Mammary epithelial cell (primary cell): ENCODE results near the gene TSPEAR.

ENCODE experiments used
- EZH2 ChIP-seq: IDR thresholded peaks from 2 replicates; pipeline ENCODE4 v1.6.1; 2012; ENCODE audit warnings: low read length, inconsistent platforms, borderline replicate concordance
- TF ChIP-seq, protein P1 (sequence below), 2 donors: IDR thresholded peaks in 1 of 2; conservative IDR thresholded peaks in 1 of 2; 2 replicates each; pipeline ENCODE4 v1.5.1; 2011 to 2012; ENCODE audit warnings: inconsistent platforms in 2 of 2, low read length in 2 of 2, mild to moderate bottlenecking in 2 of 2, control low read depth in 1 of 2, low read depth in 1 of 2; ENCODE audit not compliant: insufficient read depth in 1 of 2; ENCODE audit errors: extremely low read depth in 1 of 2

DNA sequence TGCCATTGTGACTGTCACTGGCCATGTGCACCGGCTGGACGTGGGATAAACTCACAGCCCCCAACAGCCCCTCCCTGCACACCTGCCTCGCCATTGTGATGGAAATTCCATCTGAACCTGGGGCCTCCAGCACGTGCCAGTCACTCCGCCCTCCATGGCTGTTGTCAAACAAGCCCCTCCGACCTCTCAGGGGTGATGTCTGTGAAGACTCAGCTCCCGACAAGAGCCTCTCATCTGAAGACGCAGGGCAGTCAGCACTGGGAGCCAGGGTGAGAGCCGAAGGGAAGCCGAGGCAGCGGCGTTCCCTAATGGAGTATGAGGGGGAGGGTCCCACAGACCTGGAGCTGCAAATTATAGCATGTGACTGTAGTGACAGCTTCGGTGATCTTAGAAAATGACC lies 158.7 kb downstream of the TSPEAR start:
- TF ChIP-seq, protein P1, sequence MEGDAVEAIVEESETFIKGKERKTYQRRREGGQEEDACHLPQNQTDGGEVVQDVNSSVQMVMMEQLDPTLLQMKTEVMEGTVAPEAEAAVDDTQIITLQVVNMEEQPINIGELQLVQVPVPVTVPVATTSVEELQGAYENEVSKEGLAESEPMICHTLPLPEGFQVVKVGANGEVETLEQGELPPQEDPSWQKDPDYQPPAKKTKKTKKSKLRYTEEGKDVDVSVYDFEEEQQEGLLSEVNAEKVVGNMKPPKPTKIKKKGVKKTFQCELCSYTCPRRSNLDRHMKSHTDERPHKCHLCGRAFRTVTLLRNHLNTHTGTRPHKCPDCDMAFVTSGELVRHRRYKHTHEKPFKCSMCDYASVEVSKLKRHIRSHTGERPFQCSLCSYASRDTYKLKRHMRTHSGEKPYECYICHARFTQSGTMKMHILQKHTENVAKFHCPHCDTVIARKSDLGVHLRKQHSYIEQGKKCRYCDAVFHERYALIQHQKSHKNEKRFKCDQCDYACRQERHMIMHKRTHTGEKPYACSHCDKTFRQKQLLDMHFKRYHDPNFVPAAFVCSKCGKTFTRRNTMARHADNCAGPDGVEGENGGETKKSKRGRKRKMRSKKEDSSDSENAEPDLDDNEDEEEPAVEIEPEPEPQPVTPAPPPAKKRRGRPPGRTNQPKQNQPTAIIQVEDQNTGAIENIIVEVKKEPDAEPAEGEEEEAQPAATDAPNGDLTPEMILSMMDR (conservative IDR thresholded peaks at IDR 0.05 in 1 of 2, IDR thresholded peaks at IDR 0.05 in 1 of 2; ENCODE audit: extremely low read depth in 1 of 2, insufficient read depth in 1 of 2, low read depth in 1 of 2, low read length in 2 of 2), result no peak
- TF ChIP-seq EZH2, result no peak
